GM21360 (cell line): ENCODE data around the gene NHLH2.

ENCODE experiments used
- ATAC-seq: cut with Tn5 transposase; IDR thresholded peaks from one replicate; pipeline ENCODE4 v1.9.1; 2021; ENCODE audit warnings: mild to moderate bottlenecking, moderate library complexity; ENCODE audit not compliant: unreplicated experiment

The NHLH2 gene

GRCh38 chr1:115838431-115839028 lies 2.4 kb downstream of the NHLH2 start:
- no peak for ATAC-seq

GRCh38 chr1:115837740-115838421 lies 3.0 kb downstream of the NHLH2 start:
- ATAC-seq = no peak

- ATAC-seq = no peak
Observed at GRCh38 chr1:115837341-115837739, 3.6 kb downstream of the NHLH2 start.

GRCh38 chr1:115833856-115834255 lies 7.1 kb downstream of the NHLH2 start:
- no peak for ATAC-seq

- no peak for ATAC-seq
Observed at GRCh38 chr1:115832651-115833050, 8.3 kb downstream of the NHLH2 start.

- ATAC-seq = no peak
Observed at GRCh38 chr1:115830963-115831362, 10.0 kb downstream of the NHLH2 start.

- ATAC-seq = no peak
Observed at GRCh38 chr1:115829947-115830346, 11.0 kb downstream of the NHLH2 start.

- no peak for ATAC-seq
Observed at GRCh38 chr1:115829023-115829674, 11.8 kb downstream of the NHLH2 start.

GRCh38 chr1:115828101-115829022 lies 12.6 kb downstream of the NHLH2 start:
- ATAC-seq = no peak

- no peak for ATAC-seq
Observed at GRCh38 chr1:115827452-115828044, 13.4 kb downstream of the NHLH2 start.

- ATAC-seq = no peak
Observed at GRCh38 chr1:115826628-115827027, 14.3 kb downstream of the NHLH2 start.

- ATAC-seq = no peak
Observed at GRCh38 chr1:115822117-115822516, 18.8 kb downstream of the NHLH2 start.

- no peak for ATAC-seq
Observed at GRCh38 chr1:115815694-115816093, 25.2 kb downstream of the NHLH2 start.

GRCh38 chr1:115814685-115815398 lies 26.1 kb downstream of the NHLH2 start:
- no peak for ATAC-seq

GRCh38 chr1:115813727-115814126 lies 27.2 kb downstream of the NHLH2 start:
- no peak for ATAC-seq

- no peak for ATAC-seq
Observed at GRCh38 chr1:115811140-115811828, 29.6 kb downstream of the NHLH2 start.

- no peak for ATAC-seq
Observed at GRCh38 chr1:115810609-115811008, 30.3 kb downstream of the NHLH2 start.

- no peak for ATAC-seq
Observed at GRCh38 chr1:115809847-115810246, 31.1 kb downstream of the NHLH2 start.

GRCh38 chr1:115809076-115809475 lies 31.9 kb downstream of the NHLH2 start:
- ATAC-seq = no peak

- no peak for ATAC-seq
Observed at GRCh38 chr1:115807723-115808122, 33.2 kb downstream of the NHLH2 start.
